ENCODE measurements around the gene PPM1K.
A peak's percentile ranks its signal among the peaks of the same experiment; 100 is the strongest.
"Not testable (repeated sequence)": the region's sequence is repeated elsewhere in the genome, so short reads cannot be mapped to it uniquely, and the experiment has no call there.

PPM1K gene

GRCh38 chr4:88284439-88285234, at the start of gene PPM1K:
PPM1K (minus strand) TSS chr4:88284561; CDS start chr4:88278583, 5,978 bp downstream.
- peak; percentile 98 for DNase-seq (ENCODE audit: low read depth)

GRCh38 chr4:88333741-88334405, 49.5 kb upstream of the PPM1K start:
- DNase-seq (ENCODE audit: low read depth), result peak; percentile 55

DNA sequence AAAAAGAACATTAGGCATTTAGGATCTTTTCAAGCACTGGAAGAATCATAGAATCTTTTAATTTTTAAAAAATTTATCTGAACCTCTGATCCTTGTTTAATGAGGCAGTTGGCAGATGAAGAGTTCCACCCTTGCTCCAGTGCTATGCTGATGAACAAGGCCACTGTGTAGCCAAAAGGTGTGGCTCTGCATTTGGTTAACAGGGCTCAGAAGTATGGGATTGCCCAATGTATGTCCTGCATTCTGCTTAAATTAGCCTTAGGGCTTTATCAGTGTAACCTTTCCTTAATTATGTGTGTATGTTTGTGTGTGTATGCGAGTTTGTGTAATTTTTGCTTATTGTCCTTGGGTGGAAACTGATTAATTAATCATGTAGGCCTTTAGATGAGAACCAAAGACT, 43.3 kb upstream of the PPM1K start:
- DNase-seq (ENCODE audit: low read depth), result no peak

- DNase-seq (ENCODE audit: low read depth), result no peak
Measured at GRCh38 chr4:88320780-88321373, 36.5 kb upstream of the PPM1K start.

DNA sequence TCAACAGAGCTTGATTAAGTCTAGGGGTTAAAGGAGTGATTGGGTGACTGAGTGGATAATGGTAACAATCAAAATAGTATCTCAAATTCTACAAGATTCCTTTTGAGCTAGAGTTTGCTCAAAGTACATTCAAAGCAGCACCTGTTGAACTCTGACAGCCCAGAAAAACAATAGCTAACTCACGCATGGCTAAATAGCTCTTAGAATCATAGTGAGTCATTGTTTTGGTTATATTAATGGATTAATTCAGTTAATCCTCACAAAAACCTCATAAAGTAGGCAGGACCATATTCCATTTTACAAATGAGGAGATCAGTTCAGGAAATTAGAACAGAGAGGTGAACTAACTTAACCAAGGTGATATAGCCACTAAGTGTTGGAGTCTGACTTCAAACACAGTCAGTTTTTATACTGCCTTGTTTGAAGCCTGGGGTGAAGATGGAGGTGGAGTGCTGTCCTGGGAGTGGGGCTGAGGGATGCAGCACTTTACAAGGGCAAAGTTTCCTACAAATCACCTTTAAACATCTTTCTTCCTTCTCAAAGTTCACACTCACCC, 35.9 kb upstream of the PPM1K start:
- DNase-seq (ENCODE audit: low read depth), result no peak

DNA sequence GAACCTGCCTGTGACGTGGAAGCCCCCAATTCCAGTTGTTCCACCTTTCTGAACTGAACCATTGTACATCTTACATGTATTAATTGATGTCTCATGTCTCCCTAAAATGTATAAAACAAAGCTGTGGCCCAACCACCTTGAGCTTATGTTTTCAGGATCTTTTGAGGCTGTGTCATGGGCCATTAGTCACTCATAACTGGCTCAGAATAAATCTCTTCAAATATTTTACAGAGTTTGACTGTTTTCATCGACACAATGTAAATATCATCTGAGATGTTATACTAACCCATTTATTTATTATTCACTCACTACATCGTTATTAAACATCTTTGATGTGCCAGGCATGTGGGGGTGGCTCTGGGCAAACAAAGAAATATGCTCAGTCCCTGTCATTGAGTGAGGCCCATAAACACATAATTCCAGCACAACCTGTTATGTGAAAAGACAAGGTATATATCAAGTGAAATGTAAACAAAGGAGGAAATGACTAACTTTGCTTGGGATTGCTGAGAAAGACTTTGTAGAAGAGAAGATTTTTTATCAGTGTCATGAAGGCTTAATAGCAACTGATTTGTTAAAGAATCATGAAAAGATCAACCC, 34.5 kb upstream of the PPM1K start:
- DNase-seq (ENCODE audit: low read depth), result no peak

DNA sequence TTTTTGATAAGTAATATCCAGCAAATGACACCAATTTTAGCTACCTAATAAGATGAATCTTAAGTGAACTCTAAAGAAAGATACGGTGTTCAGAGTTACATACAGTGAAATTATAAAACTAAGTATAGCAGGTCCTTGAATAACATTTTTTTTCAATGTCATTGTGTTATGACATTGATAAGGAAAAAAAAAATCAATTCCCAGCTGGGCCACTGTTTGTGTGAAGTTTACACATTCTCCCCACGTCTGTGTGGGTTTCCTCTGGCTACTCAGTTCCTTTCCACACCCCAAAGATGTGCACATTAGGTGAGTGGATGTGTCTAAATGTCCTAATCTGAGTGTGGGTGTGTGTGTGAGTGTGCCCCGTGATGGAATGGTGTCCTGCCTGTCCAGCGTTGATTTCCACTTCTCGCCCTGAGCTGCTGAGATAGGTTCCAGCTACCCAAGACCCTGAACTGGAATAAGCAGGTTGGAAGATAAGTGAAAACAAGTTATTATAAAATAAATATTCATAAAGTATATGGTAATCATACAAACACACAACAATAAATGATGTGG, 31.2 kb upstream of the PPM1K start:
- DNase-seq (ENCODE audit: low read depth), result no peak

DNA sequence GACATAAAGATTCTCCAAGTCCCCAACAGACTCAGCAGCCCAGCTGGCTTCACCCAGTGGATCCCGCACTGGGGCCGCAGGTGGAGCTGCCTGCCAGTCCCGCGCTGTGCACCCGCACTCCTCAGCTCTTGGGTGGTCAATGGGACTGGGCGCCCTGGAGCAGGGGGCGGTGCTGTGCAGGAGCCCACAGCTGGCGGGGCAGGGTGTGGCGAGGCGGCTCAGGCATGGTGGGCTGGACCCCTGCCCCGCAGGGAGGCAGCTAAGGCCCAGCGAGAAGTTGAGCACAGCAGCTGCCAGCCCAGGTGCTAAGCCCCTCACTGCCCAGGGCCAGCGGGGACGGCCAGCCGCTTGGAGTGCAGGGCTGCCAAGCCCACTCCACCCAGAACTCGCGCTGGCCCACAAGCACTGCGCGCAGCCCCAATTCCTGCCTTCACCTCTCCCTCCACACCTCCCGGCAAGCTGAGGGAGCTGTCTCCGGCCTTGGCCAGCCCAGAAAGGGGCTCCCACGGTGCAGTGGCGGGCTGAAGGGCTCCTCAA, 28.8 kb upstream of the PPM1K start:
- not testable (repeated sequence) for DNase-seq (ENCODE audit: low read depth)

DNA sequence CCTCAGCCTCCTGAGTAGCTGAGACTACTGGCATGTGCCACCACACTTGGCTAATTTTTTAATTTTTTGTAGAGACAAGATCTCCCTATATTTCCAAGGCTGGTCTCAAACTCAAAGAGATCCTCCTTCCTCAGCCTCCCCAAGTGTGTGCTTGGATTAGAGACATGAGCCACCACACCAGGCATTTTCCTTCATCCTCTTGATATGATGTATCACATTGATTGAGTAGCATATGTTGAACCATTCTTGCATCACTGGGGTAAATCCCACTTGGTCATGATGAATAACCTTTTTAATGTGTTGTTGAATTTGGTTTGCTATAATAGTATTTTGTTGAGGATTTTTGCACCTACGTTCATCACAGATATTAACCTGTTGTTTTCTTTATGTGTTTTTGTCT, 24.2 kb upstream of the PPM1K start:
- DNase-seq (ENCODE audit: low read depth), result no peak

- DNase-seq (ENCODE audit: low read depth), result no peak
Measured at GRCh38 chr4:88297725-88298454, 13.5 kb upstream of the PPM1K start.

DNA sequence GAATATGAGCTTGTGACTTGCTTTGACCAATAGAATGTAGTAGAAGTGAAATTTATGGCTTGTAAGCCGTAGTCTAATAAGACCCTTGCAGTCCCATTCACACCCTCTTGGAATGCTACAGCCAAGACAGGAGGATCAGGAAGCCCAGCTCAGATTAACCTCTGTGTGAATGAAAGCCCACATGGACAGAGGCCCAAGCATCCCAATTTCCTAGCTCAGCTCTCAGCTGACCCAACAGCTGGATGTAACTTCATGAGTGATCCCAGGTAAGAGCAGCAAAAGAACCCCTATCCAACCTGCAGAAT, 12.8 kb upstream of the PPM1K start:
- DNase-seq (ENCODE audit: low read depth), result no peak

DNA sequence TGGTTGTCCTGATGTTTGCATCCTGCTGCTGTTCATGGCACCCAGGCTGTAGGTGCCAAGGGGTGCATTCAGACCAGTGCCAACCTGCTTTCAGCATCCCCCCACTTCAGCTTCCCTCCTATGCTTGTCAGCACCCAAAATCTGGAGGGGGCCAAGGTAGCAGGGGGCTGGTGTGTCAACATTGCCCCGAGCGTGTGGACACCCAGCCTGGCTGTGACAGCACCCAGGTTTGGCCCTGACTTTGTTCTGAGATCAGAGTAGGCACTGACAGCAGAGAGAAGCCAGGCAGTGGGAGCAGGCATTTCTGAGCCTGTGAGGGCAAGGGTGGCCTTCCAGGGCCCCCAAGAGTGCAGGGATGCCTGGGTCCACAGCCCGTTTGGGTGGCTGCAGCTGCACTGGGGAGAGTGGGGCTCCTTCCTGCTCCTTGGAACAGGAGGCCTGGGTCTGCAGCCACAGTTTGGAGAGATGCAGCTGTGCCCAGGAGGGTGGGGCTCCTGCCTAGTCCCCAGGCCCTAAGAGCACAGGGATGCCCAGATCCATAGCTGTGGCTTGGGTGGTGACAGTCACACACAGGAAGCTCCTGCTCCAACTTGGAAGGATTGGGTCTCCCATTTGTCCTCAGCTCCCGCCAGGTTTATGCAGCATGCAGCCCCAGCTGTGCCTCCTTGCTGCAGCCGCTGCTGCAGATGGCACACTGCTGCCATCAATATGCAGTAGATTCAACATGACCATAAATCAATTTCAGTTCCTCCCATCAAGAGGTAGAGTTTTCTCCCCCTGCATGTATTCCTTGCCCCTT, 12.3 kb upstream of the PPM1K start:
- DNase-seq (ENCODE audit: low read depth), result no peak

GRCh38 chr4:88295656-88296055, 11.3 kb upstream of the PPM1K start:
- DNase-seq (ENCODE audit: low read depth), result no peak

DNA sequence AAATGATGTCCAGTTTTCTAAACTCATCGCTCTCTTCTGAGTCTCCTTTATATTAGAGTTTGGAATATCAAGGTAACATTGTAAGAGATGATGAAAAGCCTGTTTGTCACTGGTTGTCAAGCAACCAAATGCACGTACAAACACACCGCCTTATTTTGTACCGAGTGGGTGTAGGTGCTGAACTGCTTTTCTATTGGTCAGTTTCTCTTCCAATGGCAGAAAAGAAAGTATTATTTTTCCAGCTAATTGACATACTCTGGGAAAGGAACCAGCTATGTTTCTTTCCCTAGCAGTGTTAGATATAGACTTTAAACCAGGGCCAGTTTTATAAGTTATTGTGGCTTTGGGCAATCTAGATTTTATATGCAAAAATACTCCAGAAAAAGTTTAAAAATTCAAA, 6.6 kb upstream of the PPM1K start:
- no peak for DNase-seq (ENCODE audit: low read depth)

GRCh38 chr4:88286897-88287296, 2.5 kb upstream of the PPM1K start:
- no peak for DNase-seq (ENCODE audit: low read depth)

- DNase-seq (ENCODE audit: low read depth), result no peak
Measured at GRCh38 chr4:88285235-88285653, 883 bp upstream of the PPM1K start.

DNA sequence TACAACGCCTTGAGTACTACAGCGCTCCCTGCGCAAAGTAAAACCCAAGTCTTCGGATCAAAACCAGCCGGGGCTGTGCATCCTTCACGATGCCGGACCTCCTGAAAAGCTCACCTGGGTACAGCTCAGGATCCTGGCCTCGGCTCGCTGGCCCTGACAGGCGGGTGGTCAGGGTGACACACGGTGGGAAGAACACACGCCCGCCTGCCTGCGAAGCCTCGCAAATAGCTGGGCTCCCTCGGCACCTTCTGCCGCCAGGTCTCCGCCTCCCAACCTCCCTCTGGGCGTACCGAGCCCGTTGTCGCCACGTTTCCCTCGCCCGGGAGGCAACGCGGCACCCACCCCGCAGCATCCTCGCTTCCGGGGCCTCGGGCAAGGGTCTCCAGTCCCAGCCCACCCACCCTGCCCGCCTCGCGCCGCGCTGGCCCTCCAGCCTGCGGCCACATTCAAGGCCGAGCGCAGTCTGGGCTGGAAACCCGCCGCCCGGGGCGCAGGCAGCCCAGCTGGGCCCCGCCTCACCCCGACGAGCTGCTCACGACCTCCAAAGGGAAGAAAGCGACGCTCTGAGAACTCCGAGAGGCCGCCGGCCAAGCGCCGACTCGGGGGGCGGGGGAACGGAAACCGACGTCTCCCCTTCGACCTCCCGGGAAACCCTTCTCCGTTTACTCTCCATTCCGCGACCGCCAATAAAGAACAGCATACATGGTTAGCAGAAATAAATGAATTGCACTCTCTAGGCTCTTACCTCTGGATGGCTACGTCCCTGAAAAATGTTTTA, 511 bp downstream of the PPM1K start:
- DNase-seq (ENCODE audit: low read depth), result peak; percentile 22

DNA sequence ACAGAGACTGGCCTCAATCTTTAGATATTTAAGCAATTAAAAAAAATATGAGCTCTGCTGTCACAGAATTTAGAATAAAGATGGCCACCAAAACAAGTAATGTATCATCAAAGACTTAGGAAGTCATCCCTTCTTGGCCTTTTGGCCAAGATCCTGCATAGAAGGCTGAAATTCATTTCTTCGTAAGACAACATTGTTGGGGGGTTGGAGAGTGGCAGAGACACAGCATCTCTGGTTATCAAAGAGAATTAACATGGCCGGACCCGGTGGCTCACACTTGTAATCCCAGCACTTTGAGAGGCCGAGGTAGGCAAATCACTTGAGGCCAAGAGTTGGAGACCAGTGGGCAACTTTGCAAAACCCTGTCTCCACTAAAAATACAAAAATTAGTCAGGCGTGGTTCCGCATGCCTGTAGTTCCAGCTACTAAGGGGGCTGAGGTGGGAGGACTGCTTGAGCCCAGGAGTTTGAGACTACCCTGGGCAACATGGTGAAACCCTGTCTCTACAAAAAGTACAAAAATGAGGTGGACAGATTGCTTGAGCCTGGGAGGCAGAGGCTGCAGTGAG, 4.0 kb downstream of the PPM1K start:
- no peak for DNase-seq (ENCODE audit: low read depth)

DNA sequence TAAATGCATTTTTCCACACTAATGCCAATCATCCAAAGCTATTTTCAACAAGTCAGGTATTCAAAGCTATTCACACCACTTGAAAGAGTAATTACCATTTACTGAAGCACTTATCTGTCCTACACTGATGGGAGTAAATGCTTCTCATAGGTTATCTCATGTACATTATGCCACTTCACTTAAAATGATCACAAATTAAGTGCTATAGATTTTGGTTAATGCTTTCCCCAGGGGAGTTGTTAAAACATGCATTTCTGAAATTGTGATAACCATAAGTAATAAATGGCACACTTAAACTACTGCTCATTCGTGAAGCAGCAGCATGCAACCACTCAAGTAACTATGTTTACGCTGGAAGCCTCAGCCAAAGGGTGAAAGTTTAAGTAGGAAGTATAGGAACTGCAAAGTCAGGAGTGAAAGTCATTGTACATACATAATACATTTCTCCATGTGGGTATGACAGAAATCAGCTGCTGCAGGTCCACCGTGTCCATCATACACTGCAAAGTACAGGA, 6.6 kb downstream of the PPM1K start:
- no peak for DNase-seq (ENCODE audit: low read depth)
